NCI-H2196 treated with DMSO at 0.1 percent for 48 hours (cell line): ENCODE data around the gene MPV17L2.

ENCODE experiments used
- DNase-seq: peaks from one replicate; lab custom pipeline; 2025; ENCODE audit not compliant: unreplicated experiment; lab: John Stamatoyannopoulos, UW

The MPV17L2 gene

GRCh38 chr19:18160493-18160970, 32.5 kb upstream of the MPV17L2 start:
- no peak for DNase-seq

GRCh38 chr19:18160971-18161635, 31.9 kb upstream of the MPV17L2 start:
- DNase-seq = peak; percentile 42

- no peak for DNase-seq
Measured at GRCh38 chr19:18161636-18162002, 31.4 kb upstream of the MPV17L2 start.

GRCh38 chr19:18164072-18164471, 28.9 kb upstream of the MPV17L2 start:
- no peak for DNase-seq

GRCh38 chr19:18165794-18166544, 27.0 kb upstream of the MPV17L2 start:
- no peak for DNase-seq

- DNase-seq = no peak
Measured at GRCh38 chr19:18167011-18167410, 26.0 kb upstream of the MPV17L2 start.

GRCh38 chr19:18167975-18168645, 24.9 kb upstream of the MPV17L2 start:
- no peak for DNase-seq

GRCh38 chr19:18168673-18169381, 24.2 kb upstream of the MPV17L2 start:
- no peak for DNase-seq

- no peak for DNase-seq
Measured at GRCh38 chr19:18170714-18171255, 22.2 kb upstream of the MPV17L2 start.

- no peak for DNase-seq
Measured at GRCh38 chr19:18171605-18172327, 21.3 kb upstream of the MPV17L2 start.

- DNase-seq = no peak
Measured at GRCh38 chr19:18172331-18173053, 20.5 kb upstream of the MPV17L2 start.

- DNase-seq = no peak
Measured at GRCh38 chr19:18173054-18173571, 19.9 kb upstream of the MPV17L2 start.

GRCh38 chr19:18173572-18174288, 19.3 kb upstream of the MPV17L2 start, which contains the start of gene IFI30:
TSS of gene IFI30 (plus strand) at chr19:18173813. CDS start at chr19:18173842, 29 bp downstream.
- peak; percentile 77 for DNase-seq

- no peak for DNase-seq
Measured at GRCh38 chr19:18174983-18175382, 18.0 kb upstream of the MPV17L2 start.

GRCh38 chr19:18176367-18177310, 16.4 kb upstream of the MPV17L2 start:
- DNase-seq = no peak

- no peak for DNase-seq
Measured at GRCh38 chr19:18179957-18180356, 13.1 kb upstream of the MPV17L2 start.

- DNase-seq = no peak
Measured at GRCh38 chr19:18183529-18183928, 9.5 kb upstream of the MPV17L2 start.

GRCh38 chr19:18185538-18185937, 7.5 kb upstream of the MPV17L2 start:
- DNase-seq = no peak
